A673 (cell line): ENCODE results near the gene SCUBE3. TPM values are rescaled to one million over a fixed set of nuclear protein-coding genes. Genes with fewer than 3 reads are reported as not detected.

Source experiments
- BruUV-seq: library from RNA; stranded (reverse); fragments of 400-500 nt; replicated peaks from 2 replicates; lab custom pipeline; 2021; lab: Mats Ljungman, UMichigan
- CTCF ChIA-PET: fragments of 300-600 bp; sonication (Branson Sonifier 250); formaldehyde crosslinking; loops from one replicate; lab custom pipeline; 2022; ENCODE audit warnings: antibody characterized with exemption; lab: Charles Lee
- POLR2A ChIA-PET: fragments of 300-600 bp; sonication (Branson Sonifier 250); formaldehyde crosslinking; loops from one replicate; lab custom pipeline; 2022; ENCODE audit warnings: antibody characterized with exemption; ENCODE audit not compliant: low non-redundant PET; lab: Charles Lee
- DNase-seq: peaks from one replicate; pipeline ENCODE4 v3.0.0-alpha.2; 2015; ENCODE audit warnings: low spot score
- H3K27ac ChIP-seq: fragments of 200-600 bp; sonication (generic); 2 replicates; pipeline ENCODE4 v1.5.1; 2016; ENCODE audit warnings: mixed run types, low read depth, mild to moderate bottlenecking, mixed read lengths, antibody characterized with exemption, low read length; ENCODE audit not compliant: poor library complexity, severe bottlenecking
- H3K27me3 ChIP-seq: fragments of 200-600 bp; sonication (generic); replicated peaks from 2 replicates; pipeline ENCODE4 v1.6.1; 2017; ENCODE audit warnings: mixed run types, low read depth, mild to moderate bottlenecking, mixed read lengths, antibody characterized with exemption, low read length; ENCODE audit not compliant: insufficient read depth, poor library complexity
- H3K36me3 ChIP-seq: fragments of 200-600 bp; sonication (generic); 2 replicates; pipeline ENCODE4 v1.6.1; 2016; ENCODE audit warnings: mixed run types, mild to moderate bottlenecking, mixed read lengths, antibody characterized with exemption, low read length; ENCODE audit not compliant: insufficient read depth, poor library complexity, severe bottlenecking
- H3K4me1 ChIP-seq: fragments of 200-600 bp; sonication (generic); 2 replicates; pipeline ENCODE4 v1.6.1; 2017; ENCODE audit warnings: mixed run types, mild to moderate bottlenecking, mixed read lengths, antibody characterized with exemption, low read length; ENCODE audit not compliant: insufficient read depth, poor library complexity, severe bottlenecking
- H3K4me3 ChIP-seq: fragments of 200-600 bp; sonication (generic); 2 replicates; pipeline ENCODE4 v1.5.1; 2016; ENCODE audit warnings: low read depth, mixed run types, mild to moderate bottlenecking, mixed read lengths, low read length; ENCODE audit not compliant: poor library complexity, severe bottlenecking
- H3K9me3 ChIP-seq: fragments of 200-600 bp; sonication (generic); 2 replicates; pipeline ENCODE4 v1.6.1; 2016; ENCODE audit warnings: mixed run types, low read depth, mild to moderate bottlenecking, mixed read lengths, antibody characterized with exemption, low read length; ENCODE audit not compliant: poor library complexity, severe bottlenecking
- EZH2 ChIP-seq: fragments of 200-600 bp; sonication (generic); IDR thresholded peaks from 2 replicates; pipeline ENCODE4 v1.6.1; 2017; ENCODE audit warnings: borderline replicate concordance, low read depth, mild to moderate bottlenecking, mixed read lengths, antibody characterized with exemption, low read length; ENCODE audit not compliant: poor library complexity, severe bottlenecking
- intact Hi-C: fragments of 100-400 bp; cut with micrococcal nuclease; formaldehyde crosslinking; loops from one replicate; pipeline ENCODE4 v1.10.0; 2022; ENCODE audit not compliant: unreplicated experiment
- total RNA-seq: library from RNA; stranded (reverse); gene quantifications from 2 replicates; pipeline ENCODE4 v1.2.3, GENCODE V29; 2021
- TF ChIP-seq, protein P1 (sequence below): fragments of 300-800, 200-600 bp; sonication (generic); conservative IDR thresholded peaks from 2 replicates; pipeline ENCODE4 v1.5.1; 2017; ENCODE audit warnings: low read depth, mild to moderate bottlenecking, antibody characterized with exemption, low read length, moderate library complexity, mixed read lengths

The SCUBE3 gene
- total RNA-seq, 1 experiment from 2014 or later, result 0.04 TPM

DNA sequence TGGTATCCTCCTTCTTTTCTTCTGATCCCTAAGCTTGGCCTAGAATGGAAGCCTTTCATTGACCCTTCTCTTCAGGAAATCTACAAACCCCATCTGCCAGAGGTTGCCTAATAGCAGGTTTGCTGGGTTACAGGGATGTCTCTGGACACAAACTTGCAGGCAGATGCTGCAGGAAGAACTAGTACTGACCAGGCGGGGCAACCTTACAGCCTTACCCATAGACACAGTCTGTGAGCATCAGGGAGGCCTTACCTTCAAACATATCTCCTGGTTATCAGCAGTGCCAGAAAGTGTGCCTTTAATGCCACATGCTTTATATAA is 2.6 kb downstream of the SCUBE3 start:
- intact Hi-C loops, result no loop called here
- CTCF ChIA-PET, result no interaction called here

DNA sequence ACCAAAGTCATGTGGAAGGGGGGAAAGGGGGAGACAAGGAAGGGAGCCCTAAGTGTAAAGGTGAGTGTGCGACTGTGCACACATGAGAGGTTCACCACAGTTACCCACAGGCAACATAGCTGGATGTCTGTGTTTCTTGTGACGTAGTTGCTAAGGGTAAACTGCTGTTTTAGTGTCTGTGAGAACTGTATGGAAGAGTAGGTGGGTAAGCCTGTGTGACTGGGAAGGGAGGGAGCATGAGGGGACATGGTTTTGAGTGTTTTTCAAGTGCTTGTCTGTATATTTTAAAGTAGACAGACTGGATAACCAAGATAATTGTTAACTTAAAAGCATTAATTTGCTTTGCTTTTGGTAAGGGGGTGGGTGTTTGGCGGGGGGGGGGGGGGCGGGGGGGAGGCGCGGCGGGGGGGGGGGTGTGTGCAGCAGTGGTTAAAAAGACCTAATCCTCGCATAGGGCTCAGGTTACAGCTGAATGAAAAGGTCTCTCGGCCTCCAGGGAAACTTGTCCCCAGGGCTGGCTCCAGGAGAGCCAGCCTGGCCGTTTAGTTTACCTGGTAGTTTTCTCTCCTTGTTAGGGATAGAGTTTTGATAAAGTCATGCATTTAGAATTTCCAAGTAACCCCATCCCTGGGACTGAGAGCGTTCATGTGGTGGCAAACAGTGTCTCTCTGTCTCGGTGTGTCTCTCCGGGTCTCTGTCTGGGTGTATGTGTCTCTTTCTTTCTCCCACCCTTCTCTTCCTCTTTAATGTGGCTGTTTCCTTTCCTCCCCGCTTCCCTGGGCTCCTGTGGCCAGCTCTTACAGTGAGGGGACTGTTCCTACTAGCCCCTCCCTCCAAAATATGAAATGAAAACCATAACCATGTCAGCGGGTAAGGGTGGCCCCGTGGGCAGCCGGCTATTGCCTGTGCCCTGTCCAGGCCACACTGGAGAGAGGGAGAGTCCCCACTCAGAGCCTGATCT is 3.4 kb downstream of the SCUBE3 start:
- H3K4me1 ChIP-seq, result no peaks in the 10 kb centered on the region
- ChIA-PET CTCF (no interaction called here), POLR2A (interaction anchor here (0.7 kb wide), 1 partner anchor 27 kb away, joined by 5 read pairs; no protein-coding TSS in a partner anchor)
- H3K9me3 ChIP-seq, result no peaks in the 10 kb centered on the region
- no peak overlapping the region for H3K4me3 ChIP-seq
- no TSS peak for BruUV-seq
- intact Hi-C loops, result no loop called here
- peaks cover 29% of the 10 kb centered on the region for H3K27me3 ChIP-seq
- no peak overlapping the region for H3K27ac ChIP-seq
- no peaks in the 10 kb centered on the region for H3K36me3 ChIP-seq
- no peak for DNase-seq
- TF ChIP-seq, protein P1, sequence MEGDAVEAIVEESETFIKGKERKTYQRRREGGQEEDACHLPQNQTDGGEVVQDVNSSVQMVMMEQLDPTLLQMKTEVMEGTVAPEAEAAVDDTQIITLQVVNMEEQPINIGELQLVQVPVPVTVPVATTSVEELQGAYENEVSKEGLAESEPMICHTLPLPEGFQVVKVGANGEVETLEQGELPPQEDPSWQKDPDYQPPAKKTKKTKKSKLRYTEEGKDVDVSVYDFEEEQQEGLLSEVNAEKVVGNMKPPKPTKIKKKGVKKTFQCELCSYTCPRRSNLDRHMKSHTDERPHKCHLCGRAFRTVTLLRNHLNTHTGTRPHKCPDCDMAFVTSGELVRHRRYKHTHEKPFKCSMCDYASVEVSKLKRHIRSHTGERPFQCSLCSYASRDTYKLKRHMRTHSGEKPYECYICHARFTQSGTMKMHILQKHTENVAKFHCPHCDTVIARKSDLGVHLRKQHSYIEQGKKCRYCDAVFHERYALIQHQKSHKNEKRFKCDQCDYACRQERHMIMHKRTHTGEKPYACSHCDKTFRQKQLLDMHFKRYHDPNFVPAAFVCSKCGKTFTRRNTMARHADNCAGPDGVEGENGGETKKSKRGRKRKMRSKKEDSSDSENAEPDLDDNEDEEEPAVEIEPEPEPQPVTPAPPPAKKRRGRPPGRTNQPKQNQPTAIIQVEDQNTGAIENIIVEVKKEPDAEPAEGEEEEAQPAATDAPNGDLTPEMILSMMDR, result no peak

More for the DNA sequence above, 2.6 kb downstream of the SCUBE3 start:
- Histone ChIP-seq H3K4me3 (no peak overlapping the region), H3K27ac (no peak overlapping the region), H3K36me3 (no peaks in the 10 kb centered on the region), H3K9me3 (no peaks in the 10 kb centered on the region), H3K27me3 (peaks cover 34% of the 10 kb centered on the region), H3K4me1 (no peaks in the 10 kb centered on the region)
- TF ChIP-seq EZH2, result no peak
- TF ChIP-seq, protein P1, result no peak
- no TSS peak for BruUV-seq
- no peak for DNase-seq
- POLR2A ChIA-PET, result no interaction called here

DNA sequence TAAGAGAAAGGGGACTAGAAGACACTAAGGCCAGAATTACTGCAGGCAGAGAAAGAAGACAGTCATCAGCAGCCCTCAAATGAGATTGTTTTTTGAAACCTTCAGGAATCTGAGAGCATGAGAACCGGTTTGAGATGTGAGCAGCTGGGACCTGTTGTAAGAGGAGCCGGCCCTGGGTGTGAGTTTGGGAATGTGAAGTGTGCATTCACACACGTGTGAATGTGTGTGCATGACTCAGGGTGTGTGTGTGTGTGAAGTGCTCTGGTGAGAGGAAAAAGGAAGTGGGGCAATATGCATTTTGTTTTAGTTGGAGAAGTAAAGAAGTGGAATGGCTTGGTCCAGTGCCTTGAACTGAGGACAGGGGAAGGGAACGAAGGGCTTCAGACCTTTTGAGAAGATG is 4.3 kb downstream of the SCUBE3 start:
- H3K36me3 ChIP-seq, result no peaks in the 10 kb centered on the region
- no peaks in the 10 kb centered on the region for H3K9me3 ChIP-seq
- H3K4me3 ChIP-seq, result no peak overlapping the region
- peaks cover 20% of the 10 kb centered on the region for H3K27me3 ChIP-seq
- TF ChIP-seq EZH2, result no peak
- TF ChIP-seq, protein P1, result no peak
- DNase-seq, result no peak
- intact Hi-C loops, result no loop called here
- no peak overlapping the region for H3K27ac ChIP-seq
- ChIA-PET POLR2A (no interaction called here), CTCF (no interaction called here)
- no TSS peak for BruUV-seq
- H3K4me1 ChIP-seq, result no peaks in the 10 kb centered on the region
